Thymus (tissue), 11 donors: Measurements from ENCODE around the gene SETD4. TPM values are rescaled to one million over a fixed set of nuclear protein-coding genes. Genes with fewer than 3 reads are reported as not detected.
A peak's percentile ranks its signal among the peaks of the same experiment; 100 is the strongest.
"Not testable (repeated sequence)": the region's sequence is repeated elsewhere in the genome, so short reads cannot be mapped to it uniquely, and the experiment has no call there.

Source experiments
- DNase-seq, 9 donors: peaks; one replicate each; pipeline ENCODE4 v3.0.0-alpha.2; 2013; ENCODE audit warnings: low spot score in 9 of 9, low read depth in 6 of 9, missing footprints in 1 of 9
- H3K27ac ChIP-seq, 2 donors: one replicate each; pipeline ENCODE4 v1.5.1; 2013; ENCODE audit warnings: control low read depth in 1 of 2, low read depth in 1 of 2, low read length in 1 of 2, mild to moderate bottlenecking in 1 of 2, moderate library complexity in 1 of 2
- H3K27me3 ChIP-seq, 2 donors: one replicate each; pipeline ENCODE4 v1.5.1; 2013; ENCODE audit warnings: low read length in 1 of 2; ENCODE audit not compliant: control insufficient read depth in 2 of 2, insufficient read depth in 1 of 2
- H3K36me3 ChIP-seq, 2 donors: one replicate each; pipeline ENCODE4 v1.5.1; 2013; ENCODE audit warnings: low read length in 1 of 2, mild to moderate bottlenecking in 1 of 2, moderate library complexity in 1 of 2; ENCODE audit not compliant: control insufficient read depth in 2 of 2, insufficient read depth in 2 of 2
- H3K4me1 ChIP-seq, 2 donors: one replicate each; pipeline ENCODE4 v1.5.1; 2013; ENCODE audit warnings: low read length in 2 of 2; ENCODE audit not compliant: control insufficient read depth in 2 of 2, insufficient read depth in 2 of 2
- H3K4me3 ChIP-seq, 2 donors: one replicate each; pipeline ENCODE4 v1.5.1; 2013; ENCODE audit warnings: low read length in 2 of 2, control low read depth in 1 of 2, mild to moderate bottlenecking in 1 of 2
- H3K9me3 ChIP-seq, 2 donors: one replicate each; pipeline ENCODE4 v1.5.1; 2013; ENCODE audit warnings: low read length in 1 of 2, mild to moderate bottlenecking in 1 of 2; ENCODE audit not compliant: control insufficient read depth in 2 of 2, insufficient read depth in 1 of 2
- WGBS: extraction: QIAGEN DNeasy Blood & Tissue Kit; methylation state at CpG from one replicate; pipeline ENCODE4 v1.1.7; 2013; 5-methylcytosine and 5-hydroxymethylcytosine counted together
- polyA plus RNA-seq: library from polyadenylated mRNA; stranded (reverse); fragments of 200-250 nt; gene quantifications from one replicate; pipeline ENCODE4 v1.2.3, GENCODE V29; 2013
- total RNA-seq: library from RNA; stranded (reverse); fragments of 120-200 nt; gene quantifications from one replicate; pipeline ENCODE4 v1.2.4, GENCODE V29; 2013
- donor health status: healthy.

SETD4 gene
- total and polyA plus RNA-seq, 2 donors = 11.7 TPM

DNA sequence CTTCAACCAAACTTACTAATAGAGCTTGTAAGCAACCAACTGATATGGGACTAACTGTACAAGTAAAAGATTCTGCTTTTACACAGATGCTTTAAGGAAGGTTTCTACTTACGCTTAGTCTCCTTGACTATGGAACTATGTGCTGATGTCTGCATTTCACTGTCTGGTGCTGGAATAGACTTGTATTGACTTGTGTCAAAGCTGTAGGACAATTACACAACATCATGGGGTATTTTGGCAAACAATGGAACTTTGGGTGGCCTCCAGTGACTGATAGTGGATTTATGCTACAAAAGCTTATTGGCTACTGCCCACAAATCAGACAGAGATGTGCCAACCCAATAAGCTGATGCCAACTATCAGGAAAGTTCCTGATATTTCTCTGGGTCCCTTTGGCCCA is 20.1 kb upstream of the SETD4 start:
- H3K4me3 ChIP-seq = no peak overlapping the region
- H3K4me1 ChIP-seq = no peaks in the 10 kb centered on the region
- WGBS = 95% methylated on average over 1 of the region's 1 CpG
- no peaks in the 10 kb centered on the region for H3K36me3 ChIP-seq
- no peaks in the 10 kb centered on the region for H3K27me3 ChIP-seq
- DNase-seq = no peak
- H3K27ac ChIP-seq = no peak overlapping the region
- H3K9me3 ChIP-seq = peaks cover 0 to 3% of the 10 kb centered on the region in 2 donors

DNA sequence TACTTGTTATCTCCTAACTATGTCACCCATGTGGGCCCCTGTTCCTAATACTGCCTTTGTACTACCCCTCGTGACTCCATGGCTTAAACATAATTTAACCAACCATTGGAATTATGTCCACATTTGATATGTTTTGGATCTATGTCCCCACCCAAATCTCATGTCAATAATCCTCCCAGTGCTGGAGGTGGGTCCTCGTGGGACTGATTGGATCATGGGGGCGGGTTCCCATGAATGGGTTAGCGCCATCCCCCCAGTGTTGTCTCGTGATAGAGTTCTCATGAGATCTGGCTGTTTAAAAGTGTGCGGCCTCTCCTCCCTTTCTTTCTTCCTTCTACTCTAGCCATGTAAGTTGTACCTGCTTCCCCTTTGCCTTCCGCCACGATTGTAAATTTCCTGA is 19.3 kb upstream of the SETD4 start:
- H3K9me3 ChIP-seq = peaks cover 0 to 3% of the 10 kb centered on the region in 2 donors
- 80% methylated on average over 8 of the region's 8 CpGs for WGBS
- H3K4me1 ChIP-seq = no peaks in the 10 kb centered on the region
- H3K27ac ChIP-seq = peak overlapping the region in 1 of 2 donors; percentile 42
- no peak for DNase-seq
- H3K27me3 ChIP-seq = no peaks in the 10 kb centered on the region
- no peak overlapping the region for H3K4me3 ChIP-seq
- no peaks in the 10 kb centered on the region for H3K36me3 ChIP-seq

DNA sequence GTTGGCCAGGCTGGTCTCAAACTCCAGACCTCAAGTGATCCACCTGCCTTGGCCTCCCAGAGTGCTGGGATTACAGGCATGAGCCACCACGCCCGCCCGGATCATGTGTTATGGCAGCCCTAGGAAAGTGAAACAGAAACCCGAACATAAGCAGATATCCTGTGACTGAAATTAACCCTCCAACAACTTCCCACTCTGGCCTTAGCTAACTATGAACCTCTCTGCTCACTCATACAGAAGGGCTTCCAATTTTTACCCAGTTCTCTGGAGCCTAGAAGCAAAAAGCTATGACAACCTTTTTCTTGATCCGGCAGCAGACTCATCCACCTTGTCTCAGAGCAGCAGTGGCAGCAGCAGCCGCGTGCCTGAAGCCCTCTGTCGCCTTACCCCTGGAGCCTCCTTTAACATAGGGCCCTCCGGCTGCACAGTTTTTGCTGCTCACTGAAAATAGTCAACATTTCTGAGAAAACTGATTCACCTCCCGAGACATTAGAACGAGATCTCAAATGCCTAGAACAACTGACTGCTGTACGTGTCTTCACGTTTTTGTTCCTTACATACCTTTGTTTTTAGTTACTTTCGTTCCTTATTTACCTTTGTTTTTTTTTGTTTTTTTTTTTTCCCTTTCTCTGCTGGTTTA is 18.8 kb upstream of the SETD4 start:
- Histone ChIP-seq H3K27ac (peak overlapping the region; percentile 39 to 42), H3K27me3 (no peaks in the 10 kb centered on the region), H3K4me1 (no peaks in the 10 kb centered on the region), H3K4me3 (no peak overlapping the region), H3K9me3 (peaks cover 0 to 3% of the 10 kb centered on the region in 2 donors), H3K36me3 (no peaks in the 10 kb centered on the region)
- peak in 2 of 9 donors; percentile 20 to 32 for DNase-seq
- 67% methylated on average over 14 of the region's 14 CpGs for WGBS

DNA sequence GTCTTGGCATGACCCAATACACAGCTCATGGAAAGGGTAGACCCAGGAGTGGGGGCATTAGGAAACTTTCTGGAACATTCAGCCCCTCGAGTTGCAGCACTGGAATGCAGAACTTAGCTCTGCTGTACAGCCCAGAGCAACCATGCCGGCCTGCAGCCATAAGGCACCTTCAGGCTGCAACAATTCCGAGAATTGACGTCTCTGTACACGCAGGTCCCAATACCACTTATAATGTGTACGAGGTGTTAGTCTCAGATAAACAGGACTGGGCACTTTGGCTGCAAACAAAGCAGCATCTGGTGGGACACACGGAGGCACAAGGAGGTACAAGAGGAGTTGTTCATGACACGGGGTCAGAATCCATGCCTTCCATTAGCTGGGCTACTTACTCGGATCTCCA is 17.4 kb upstream of the SETD4 start:
- peaks cover 0 to 3% of the 10 kb centered on the region in 2 donors for H3K9me3 ChIP-seq
- WGBS = 86% methylated on average over 9 of the region's 9 CpGs
- no peaks in the 10 kb centered on the region for H3K4me1 ChIP-seq
- H3K36me3 ChIP-seq = peaks cover 0 to 2% of the 10 kb centered on the region in 2 donors
- H3K27ac ChIP-seq = no peak overlapping the region
- H3K4me3 ChIP-seq = no peak overlapping the region
- no peak for DNase-seq
- no peaks in the 10 kb centered on the region for H3K27me3 ChIP-seq

DNA sequence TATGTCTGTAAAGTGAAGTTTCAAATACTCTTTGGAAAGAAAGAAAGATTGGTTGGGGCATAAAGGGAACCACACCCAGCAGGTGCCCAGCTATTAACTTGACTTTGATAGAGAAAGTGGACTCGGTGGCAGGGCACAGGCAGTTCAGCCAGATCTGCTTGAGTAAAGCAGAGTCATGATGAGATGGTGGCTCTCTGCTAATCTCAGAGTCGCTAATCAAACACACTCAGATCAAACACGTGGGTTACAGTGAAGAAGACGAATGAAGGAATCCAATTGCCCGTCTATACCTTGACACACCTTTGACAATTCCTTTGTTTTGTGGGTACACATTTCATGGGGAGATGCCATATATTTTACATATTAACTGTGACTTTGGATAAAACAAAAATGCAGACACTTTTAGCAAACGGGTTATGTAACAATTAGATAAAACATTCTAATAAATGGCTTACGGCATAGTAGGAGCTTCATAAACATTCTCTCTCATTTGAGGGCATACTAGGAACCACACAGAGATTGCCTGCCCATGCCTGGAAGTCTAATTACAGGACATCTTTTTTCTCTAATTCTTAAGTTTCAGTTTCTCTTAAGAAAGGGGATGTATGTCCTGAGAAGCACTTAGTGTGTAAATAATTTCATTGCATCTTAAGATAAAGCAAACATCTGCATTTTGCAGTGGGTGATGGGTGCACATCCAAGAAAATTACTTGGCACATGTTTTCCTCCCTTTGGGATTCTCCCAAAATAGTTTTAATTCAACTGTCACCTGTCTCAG is 16.7 kb upstream of the SETD4 start:
- peaks cover 0 to 4% of the 10 kb centered on the region in 2 donors for H3K36me3 ChIP-seq
- DNase-seq = no peak
- no peak overlapping the region for H3K27ac ChIP-seq
- H3K27me3 ChIP-seq = no peaks in the 10 kb centered on the region
- no peak overlapping the region for H3K4me3 ChIP-seq
- no peaks in the 10 kb centered on the region for H3K4me1 ChIP-seq
- peaks cover 0 to 3% of the 10 kb centered on the region in 2 donors for H3K9me3 ChIP-seq
- WGBS = 93% methylated on average over 7 of the region's 7 CpGs

GRCh38 chr21:36075953-36076352 is 15.6 kb upstream of the SETD4 start:
- Histone ChIP-seq H3K36me3 (peaks cover 0 to 4% of the 10 kb centered on the region in 2 donors), H3K27me3 (no peaks in the 10 kb centered on the region), H3K27ac (no peak overlapping the region), H3K9me3 (peaks cover 0 to 3% of the 10 kb centered on the region in 2 donors), H3K4me3 (no peak overlapping the region), H3K4me1 (no peaks in the 10 kb centered on the region)
- no peak for DNase-seq
- 96% methylated on average over 5 of the region's 5 CpGs for WGBS

GRCh38 chr21:36075171-36075570 is 14.8 kb upstream of the SETD4 start:
- Histone ChIP-seq H3K4me1 (peaks cover 0 to 4% of the 10 kb centered on the region in 2 donors), H3K36me3 (peaks cover 0 to 4% of the 10 kb centered on the region in 2 donors), H3K9me3 (peaks cover 0 to 3% of the 10 kb centered on the region in 2 donors), H3K4me3 (no peak overlapping the region), H3K27me3 (peaks cover 0 to 2% of the 10 kb centered on the region in 2 donors), H3K27ac (no peak overlapping the region)
- 95% methylated on average over 3 of the region's 3 CpGs for WGBS
- no peak for DNase-seq

GRCh38 chr21:36073911-36074310 is 13.6 kb upstream of the SETD4 start:
- not testable (repeated sequence) for H3K27ac ChIP-seq, H3K27me3 ChIP-seq, H3K9me3 ChIP-seq, H3K36me3 ChIP-seq, H3K4me1 ChIP-seq, DNase-seq, H3K4me3 ChIP-seq
- 97% methylated on average over 5 of the region's 5 CpGs for WGBS

GRCh38 chr21:36073181-36073580 is 12.9 kb upstream of the SETD4 start:
- no peak for DNase-seq
- Histone ChIP-seq H3K4me3 (no peak overlapping the region), H3K27ac (no peak overlapping the region), H3K27me3 (peaks cover 0 to 6% of the 10 kb centered on the region in 2 donors), H3K9me3 (peaks cover 3 to 12% of the 10 kb centered on the region in 2 donors), H3K4me1 (peaks cover 4 to 8% of the 10 kb centered on the region in 2 donors), H3K36me3 (peaks cover 0 to 4% of the 10 kb centered on the region in 2 donors)
- 85% methylated on average over 3 of the region's 3 CpGs for WGBS
